Measurements from ENCODE around the gene OSBPL5. TPM values are rescaled to one million over a fixed set of nuclear protein-coding genes. Genes with fewer than 3 reads are reported as not detected.

OSBPL5 gene
- total and polyA plus RNA-seq, 4 donors = 15.2 to 51.5 (median 28.3) TPM

- H3K9ac ChIP-seq (ENCODE audit: insufficient read depth in 1 of 2, low read length in 2 of 2) = no peak overlapping the region
- no peaks in the 10 kb centered on the region for H3K9me3 ChIP-seq (ENCODE audit: control insufficient read depth in 4 of 4, insufficient read depth in 3 of 4, low read length in 3 of 4)
- peaks cover 0 to 19% (median 4%) of the 10 kb centered on the region in 4 donors for H3K36me3 ChIP-seq (ENCODE audit: control insufficient read depth in 4 of 4, insufficient read depth in 4 of 4, low read length in 4 of 4)
- H3K27me3 ChIP-seq (ENCODE audit: control insufficient read depth in 3 of 3, insufficient read depth in 3 of 3, low read length in 2 of 3) = no peaks in the 10 kb centered on the region
- TF ChIP-seq, protein P1, sequence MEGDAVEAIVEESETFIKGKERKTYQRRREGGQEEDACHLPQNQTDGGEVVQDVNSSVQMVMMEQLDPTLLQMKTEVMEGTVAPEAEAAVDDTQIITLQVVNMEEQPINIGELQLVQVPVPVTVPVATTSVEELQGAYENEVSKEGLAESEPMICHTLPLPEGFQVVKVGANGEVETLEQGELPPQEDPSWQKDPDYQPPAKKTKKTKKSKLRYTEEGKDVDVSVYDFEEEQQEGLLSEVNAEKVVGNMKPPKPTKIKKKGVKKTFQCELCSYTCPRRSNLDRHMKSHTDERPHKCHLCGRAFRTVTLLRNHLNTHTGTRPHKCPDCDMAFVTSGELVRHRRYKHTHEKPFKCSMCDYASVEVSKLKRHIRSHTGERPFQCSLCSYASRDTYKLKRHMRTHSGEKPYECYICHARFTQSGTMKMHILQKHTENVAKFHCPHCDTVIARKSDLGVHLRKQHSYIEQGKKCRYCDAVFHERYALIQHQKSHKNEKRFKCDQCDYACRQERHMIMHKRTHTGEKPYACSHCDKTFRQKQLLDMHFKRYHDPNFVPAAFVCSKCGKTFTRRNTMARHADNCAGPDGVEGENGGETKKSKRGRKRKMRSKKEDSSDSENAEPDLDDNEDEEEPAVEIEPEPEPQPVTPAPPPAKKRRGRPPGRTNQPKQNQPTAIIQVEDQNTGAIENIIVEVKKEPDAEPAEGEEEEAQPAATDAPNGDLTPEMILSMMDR (IDR thresholded peaks at IDR 0.05; ENCODE audit: control extremely low read depth, extremely low read depth) = no peak
- peak overlapping the region in 1 of 2 donors; percentile 17 for H3K27ac ChIP-seq (ENCODE audit: low read depth in 1 of 2, low read length in 1 of 2)
- ATAC-seq (ENCODE audit: insufficient read depth, low FRiP score) (peak; percentile 85), DNase-seq (peak in 1 of 3 donors; percentile 7)
- peaks cover 0 to 8% (median 0%) of the 10 kb centered on the region in 5 donors for H3K4me1 ChIP-seq (ENCODE audit: control insufficient read depth in 5 of 5, insufficient read depth in 5 of 5, low read length in 5 of 5)
- H3K4me3 ChIP-seq = no peak overlapping the region
- 65 to 82% methylated on average over 18 of the region's 18 CpGs for WGBS, 2 donors
Observed at GRCh38 chr11:3049430-3050243, 115.5 kb downstream of the OSBPL5 start.

GRCh38 chr11:3047637-3048036 is 117.5 kb downstream of the OSBPL5 start:
- ATAC-seq (ENCODE audit: insufficient read depth, low FRiP score) (no peak), DNase-seq (no peak)
- Histone ChIP-seq H3K4me3 (no peak overlapping the region), H3K9ac (ENCODE audit: insufficient read depth in 1 of 2, low read length in 2 of 2) (no peak overlapping the region), H3K36me3 (ENCODE audit: control insufficient read depth in 4 of 4, insufficient read depth in 4 of 4, low read length in 4 of 4) (peaks cover 0 to 20% (median 1%) of the 10 kb centered on the region in 4 donors), H3K4me1 (ENCODE audit: control insufficient read depth in 5 of 5, insufficient read depth in 5 of 5, low read length in 5 of 5) (peaks cover 0 to 20% (median 8%) of the 10 kb centered on the region in 5 donors), H3K27ac (ENCODE audit: low read depth in 1 of 2, low read length in 1 of 2) (no peak overlapping the region), H3K9me3 (ENCODE audit: control insufficient read depth in 4 of 4, insufficient read depth in 3 of 4, low read length in 3 of 4) (no peaks in the 10 kb centered on the region), H3K27me3 (ENCODE audit: control insufficient read depth in 3 of 3, insufficient read depth in 3 of 3, low read length in 2 of 3) (no peaks in the 10 kb centered on the region)
- TF ChIP-seq, protein P1 (IDR thresholded peaks at IDR 0.05; ENCODE audit: control extremely low read depth, extremely low read depth) = no peak
- WGBS, 2 donors = 96 to 97% methylated on average over 16 of the region's 16 CpGs

DNA sequence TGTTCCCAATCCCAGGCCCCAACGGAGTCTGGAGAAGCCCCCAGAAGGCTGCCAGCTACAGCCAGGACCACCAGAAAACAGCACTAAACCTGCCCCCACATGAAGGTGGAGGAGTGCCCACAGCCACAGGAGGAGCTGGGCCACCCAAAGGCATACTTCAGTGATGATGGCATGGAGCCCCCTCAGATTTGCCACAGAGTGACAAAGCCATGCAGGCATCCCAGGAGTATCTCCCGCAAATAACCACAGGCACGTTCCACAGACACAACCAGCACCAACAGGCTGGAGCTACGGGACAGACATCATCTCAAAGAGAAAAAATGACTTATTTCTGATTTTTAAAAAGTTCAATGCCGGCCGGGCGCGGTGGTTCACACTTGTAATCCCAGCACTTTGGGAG is 118.5 kb downstream of the OSBPL5 start:
- Histone ChIP-seq H3K4me3 (no peak overlapping the region), H3K36me3 (ENCODE audit: control insufficient read depth in 4 of 4, insufficient read depth in 4 of 4, low read length in 4 of 4) (peaks cover 0 to 23% (median 1%) of the 10 kb centered on the region in 4 donors), H3K9ac (ENCODE audit: insufficient read depth in 1 of 2, low read length in 2 of 2) (no peak overlapping the region), H3K9me3 (ENCODE audit: control insufficient read depth in 4 of 4, insufficient read depth in 3 of 4, low read length in 3 of 4) (no peaks in the 10 kb centered on the region), H3K4me1 (ENCODE audit: control insufficient read depth in 5 of 5, insufficient read depth in 5 of 5, low read length in 5 of 5) (peaks cover 0 to 20% (median 8%) of the 10 kb centered on the region in 5 donors), H3K27me3 (ENCODE audit: control insufficient read depth in 3 of 3, insufficient read depth in 3 of 3, low read length in 2 of 3) (no peaks in the 10 kb centered on the region), H3K27ac (ENCODE audit: low read depth in 1 of 2, low read length in 1 of 2) (no peak overlapping the region)
- TF ChIP-seq, protein P1 (IDR thresholded peaks at IDR 0.05; ENCODE audit: control extremely low read depth, extremely low read depth) = no peak
- no peak for DNase-seq
- 84 to 91% methylated on average over 8 of the region's 8 CpGs for WGBS, 2 donors
- no peak for ATAC-seq (ENCODE audit: insufficient read depth, low FRiP score)

All from lung (tissue), 12 donors.